HG03558 (cell line): Measurements from ENCODE around the gene EHMT2.
"Not testable (repeated sequence)": the region's sequence is repeated elsewhere in the genome, so short reads cannot be mapped to it uniquely, and the experiment has no call there.

Source experiments
- ATAC-seq: cut with Tn5 transposase; IDR thresholded peaks from one replicate; pipeline ENCODE4 v1.9.1; 2021; ENCODE audit warnings: moderate number of reproducible peaks; ENCODE audit not compliant: unreplicated experiment; ENCODE audit errors: extremely low read depth

EHMT2 gene

DNA sequence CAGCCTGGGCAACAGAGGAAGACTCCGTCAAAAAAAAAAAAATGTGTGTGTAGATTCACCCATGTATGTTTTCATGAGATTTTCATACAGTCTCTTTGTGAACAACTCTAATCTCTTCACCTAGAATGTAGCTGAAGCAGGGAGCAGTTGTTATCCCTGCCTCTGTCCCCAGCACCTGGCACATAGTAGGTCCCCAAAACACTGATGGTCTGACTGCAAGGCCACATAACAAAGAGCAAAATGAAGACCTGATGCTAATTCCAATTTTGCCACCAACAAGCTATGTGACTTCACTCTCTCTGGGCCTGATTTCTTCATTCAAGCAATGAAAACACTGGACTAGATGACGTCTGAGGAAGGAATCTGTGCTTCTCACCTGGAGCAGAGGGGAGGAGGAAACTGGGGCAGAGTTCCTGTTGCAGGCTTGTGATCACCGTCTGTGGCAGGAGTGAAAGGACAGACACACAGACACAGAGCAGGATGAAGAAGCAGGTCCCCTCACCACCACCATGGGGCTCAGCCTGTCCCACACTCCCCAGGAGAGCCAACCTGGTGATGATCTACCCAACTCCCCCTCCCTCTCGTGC, 23.3 kb downstream of the EHMT2 start:
- ATAC-seq = no peak

DNA sequence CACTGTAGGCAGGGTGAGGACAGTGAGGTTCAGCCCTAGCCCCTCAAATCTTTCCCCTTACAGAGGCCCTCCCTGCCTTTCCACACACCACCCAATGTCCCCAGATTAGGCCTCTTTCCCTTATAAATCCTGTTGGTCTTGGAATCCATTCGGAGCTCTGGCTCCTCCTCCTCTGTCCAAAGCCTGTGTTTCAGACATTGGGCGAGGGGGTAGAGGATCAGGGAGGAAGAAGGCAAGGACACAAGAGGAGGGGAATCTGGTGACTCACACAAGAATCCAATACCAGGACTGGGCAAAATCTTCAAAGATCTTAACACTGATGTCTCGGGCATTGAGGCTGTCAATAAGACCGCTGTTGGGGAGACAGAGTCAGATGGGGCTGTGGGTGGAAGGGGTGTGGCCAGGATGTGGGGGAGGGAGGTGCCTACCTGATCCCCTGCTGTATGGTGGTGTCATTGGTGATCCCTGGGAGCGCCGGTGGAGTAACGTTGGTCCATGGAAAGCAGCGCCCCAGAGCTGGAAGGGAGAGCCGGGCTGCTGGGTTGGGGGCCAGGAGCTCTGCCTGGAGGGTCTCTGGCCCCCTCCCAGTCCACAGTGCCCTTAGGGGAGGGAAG, 26.3 kb downstream of the EHMT2 start:
- no peak for ATAC-seq

DNA sequence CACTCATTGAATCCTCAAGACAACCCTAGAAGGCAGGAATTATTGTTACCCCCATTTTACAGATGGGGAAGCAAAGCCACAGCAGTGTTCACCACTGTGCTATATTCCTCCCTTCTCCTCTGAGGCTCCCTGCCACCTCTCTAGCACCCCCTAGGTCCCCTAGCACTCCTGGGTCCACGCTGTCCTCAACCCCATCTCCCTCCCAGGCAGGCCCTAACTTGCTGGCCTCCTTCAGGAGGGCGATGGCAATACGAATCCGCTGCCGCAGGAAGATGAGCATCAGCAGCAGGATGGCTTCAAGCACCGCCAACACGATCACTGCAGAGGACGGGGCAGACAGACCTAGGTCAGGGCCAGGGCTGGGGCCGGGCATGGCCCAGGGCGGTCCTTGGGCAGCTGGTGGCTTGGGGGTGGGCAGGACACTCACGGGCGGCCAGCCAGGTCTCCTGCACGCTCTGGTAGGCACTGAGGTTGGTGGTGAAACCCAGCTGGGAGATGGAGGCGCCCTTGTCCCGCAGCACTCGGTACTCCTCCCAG, 27.0 kb downstream of the EHMT2 start:
- no peak for ATAC-seq

DNA sequence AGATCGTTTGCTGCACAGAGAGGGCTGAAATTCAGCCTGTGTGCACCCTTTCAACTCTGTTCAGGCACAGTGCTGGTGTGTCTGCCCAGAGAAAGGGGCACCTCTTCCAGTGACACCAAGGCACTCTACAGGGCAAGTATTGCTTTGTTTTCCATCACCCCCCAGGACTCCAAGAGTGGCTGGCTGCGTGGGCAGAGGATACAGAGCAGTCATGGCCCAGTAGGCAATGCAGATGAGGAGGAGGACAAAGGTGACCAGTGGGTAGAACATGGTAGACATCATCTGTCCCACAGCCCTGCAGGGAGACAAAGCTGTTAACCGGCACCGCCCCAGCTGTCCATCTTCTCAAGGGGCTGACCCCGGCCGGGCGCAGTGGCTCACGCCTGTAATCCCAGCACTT, 28.2 kb downstream of the EHMT2 start:
- ATAC-seq = no peak

DNA sequence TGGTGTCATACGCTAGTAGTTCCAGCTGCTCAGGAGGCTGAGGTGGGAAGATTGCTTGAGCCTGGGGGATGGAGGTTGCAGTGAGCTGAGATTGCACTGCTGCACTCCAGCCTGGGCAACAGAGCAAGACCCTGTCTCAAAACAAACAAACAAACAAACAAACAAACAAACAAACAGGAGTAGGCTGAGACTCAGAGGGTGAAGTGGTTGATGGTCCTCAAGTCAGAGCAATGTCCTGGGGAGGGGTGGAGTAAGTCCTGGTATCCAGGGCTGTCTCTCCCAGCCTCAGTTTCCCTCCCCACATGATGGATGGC, 28.9 kb downstream of the EHMT2 start:
- not testable (repeated sequence) for ATAC-seq

DNA sequence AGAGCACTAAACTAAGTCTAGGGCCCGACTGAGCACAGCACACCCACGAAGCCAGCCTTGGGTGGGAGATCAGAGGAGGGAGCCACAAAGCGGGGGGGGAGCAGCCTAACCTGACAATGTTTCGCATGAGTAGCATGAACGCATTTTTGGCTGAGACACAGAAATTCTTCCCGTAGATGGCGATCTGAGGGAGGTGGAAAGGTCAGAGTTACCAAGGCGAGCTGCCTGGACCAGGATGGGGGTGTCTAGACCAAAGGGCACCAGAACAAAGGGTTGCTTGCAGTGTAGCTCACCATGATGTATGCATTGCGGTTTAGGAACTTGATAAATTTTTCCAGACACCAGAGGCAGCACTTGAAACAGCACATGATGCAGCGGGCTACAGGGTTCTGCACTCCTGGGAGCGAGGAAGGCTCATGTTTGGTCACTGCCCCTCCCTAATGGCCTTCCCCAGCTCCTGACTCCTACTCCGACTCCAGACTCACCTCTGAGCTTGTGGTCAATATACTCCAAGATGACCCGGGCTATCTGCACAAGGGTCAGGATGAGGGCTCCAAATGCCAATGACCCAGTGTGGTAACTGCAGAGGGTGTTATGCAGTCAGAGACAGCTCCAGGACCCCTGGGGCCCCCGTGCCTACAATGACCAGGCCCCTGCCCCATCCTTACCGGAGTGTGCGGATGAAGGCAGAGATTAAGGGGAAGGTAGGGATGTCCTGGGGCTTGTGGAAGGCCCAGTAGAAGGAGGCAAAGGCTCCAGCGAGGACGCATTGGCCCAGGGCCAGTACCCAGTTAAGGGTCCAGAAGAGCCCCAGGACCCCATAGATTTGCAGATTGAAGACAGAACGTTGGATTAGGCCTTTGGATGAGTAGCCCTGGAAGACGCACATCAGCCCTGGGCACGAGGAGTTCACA, 32.0 kb downstream of the EHMT2 start:
- no peak for ATAC-seq

DNA sequence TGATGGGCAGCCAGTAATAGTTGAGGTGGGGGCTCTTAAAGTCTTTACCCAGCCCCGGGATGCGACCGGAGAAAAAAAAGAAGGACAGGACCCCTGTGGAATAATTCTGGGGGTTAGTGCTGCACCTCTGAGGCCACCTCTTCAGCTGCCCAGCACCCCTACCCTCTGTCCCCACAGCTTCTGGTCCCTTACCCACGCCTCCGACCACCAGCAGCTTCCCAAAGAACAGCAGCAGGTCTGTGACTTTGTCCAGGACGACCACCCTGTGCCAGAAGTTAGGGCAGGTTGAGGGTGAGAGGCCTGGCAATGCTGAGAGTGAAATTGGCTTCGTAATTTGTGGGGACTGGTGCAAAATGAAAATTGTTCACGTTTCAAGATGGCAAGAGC, 32.7 kb downstream of the EHMT2 start:
- ATAC-seq = no peak

DNA sequence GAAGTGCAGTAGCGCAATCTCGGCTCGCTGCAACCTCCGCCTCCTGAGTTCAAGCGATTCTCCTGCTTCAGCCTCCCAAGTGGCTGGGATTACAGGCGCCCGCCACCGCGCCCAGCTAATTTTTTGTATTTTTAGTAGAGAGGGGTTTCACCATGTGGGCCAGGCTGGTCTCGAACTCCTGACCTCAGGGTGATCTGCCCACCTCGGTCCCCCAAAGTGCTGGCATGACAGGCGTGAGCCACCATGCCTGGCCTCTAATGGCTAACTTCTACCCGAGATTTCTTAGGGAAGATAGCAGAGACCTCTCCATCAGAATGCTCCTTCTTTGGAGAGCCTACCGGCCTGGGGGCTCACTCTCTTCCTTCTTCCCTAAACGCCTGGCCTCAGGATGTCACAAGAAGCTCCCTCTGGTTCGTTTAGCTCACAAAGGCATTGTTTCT, 33.4 kb downstream of the EHMT2 start:
- not testable (repeated sequence) for ATAC-seq

DNA sequence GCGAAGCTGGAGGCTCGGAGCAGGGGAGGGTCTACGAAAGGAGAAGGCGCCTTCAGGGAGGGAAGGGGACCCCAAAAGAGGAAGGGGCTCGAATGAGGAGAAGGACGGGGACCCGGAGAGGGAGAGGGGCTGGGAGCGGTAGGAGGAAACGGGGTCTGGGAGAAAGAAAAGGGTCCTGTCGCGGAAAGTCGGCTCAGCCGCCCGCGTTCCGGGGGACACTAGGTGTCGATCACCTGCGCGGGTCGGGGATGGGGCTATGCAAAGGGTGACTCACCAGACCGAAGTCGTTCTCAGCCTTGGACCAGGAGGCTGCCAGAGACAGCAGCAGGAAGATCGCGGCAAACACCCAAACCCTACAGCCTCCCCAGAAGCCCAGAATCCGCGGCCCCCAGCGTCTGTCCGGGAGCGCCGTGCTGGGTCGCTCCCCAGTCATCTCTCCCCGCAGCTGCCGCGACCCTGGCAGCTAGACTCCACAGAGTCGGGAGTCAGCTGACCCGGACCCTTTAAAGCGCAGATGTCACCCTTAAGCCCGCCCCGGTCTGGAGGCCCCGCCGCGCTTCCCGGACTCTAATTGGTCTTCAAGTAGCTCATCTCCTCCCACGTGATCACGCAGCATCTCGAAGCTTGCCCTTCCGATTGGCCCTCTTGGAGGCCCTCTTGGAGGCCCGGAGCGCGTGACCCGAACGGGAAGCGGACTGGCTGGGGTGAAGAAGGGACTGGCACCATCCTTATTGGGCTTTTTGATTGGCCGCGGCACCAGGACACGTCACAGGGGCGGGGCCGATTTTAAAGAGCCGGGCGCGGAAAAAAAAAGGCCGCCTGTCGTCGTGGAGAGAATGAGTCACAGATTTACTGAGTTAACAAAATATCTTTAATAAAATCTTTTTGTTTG, 34.9 kb downstream of the EHMT2 start, which contains the start of gene NEU1:
NEU1 (minus strand) TSS at position 478 of the 892 bp plus-strand sequence; CDS start at position 433, 45 bp downstream.
- peak; percentile 77 for ATAC-seq

DNA sequence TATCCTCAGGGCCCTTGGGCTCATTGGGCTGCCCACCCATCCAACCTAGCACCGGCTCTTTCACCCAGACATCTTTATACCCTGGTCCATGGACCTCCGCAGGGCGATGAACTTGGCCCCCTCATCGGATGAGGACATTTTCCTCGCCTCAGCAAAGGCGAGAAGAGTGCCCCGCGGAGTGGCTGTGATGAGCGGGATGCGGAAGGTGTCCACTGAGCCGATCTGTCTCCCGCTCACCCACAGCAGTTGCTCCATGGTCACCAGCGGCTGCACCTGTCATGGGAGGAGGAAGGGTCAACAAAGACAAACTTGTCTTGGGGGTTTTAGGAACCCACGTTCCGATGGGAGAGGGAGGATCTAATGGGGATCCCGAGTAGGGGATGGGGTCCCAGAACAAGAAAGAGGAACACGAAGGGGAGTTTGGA, 35.6 kb downstream of the EHMT2 start:
- no peak for ATAC-seq

DNA sequence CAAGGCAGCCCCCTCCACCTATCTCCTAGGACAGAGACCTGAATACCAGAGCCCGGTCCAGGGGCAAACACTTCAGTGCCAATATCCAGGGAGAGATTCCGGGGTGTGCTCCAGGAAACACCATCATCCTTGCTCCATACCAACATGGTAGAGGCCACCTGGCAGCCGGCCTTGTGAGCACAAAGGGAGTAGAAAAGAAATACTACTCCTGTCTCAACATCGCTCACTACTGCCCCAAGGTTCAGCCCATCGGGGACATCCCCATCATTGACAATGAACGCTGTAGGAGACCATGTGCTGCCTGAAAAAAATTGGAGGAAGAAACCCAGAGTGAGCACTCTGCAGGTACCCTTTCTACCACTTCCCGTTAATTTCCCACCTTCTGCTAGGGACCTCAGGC, 36.3 kb downstream of the EHMT2 start:
- ATAC-seq = no peak

DNA sequence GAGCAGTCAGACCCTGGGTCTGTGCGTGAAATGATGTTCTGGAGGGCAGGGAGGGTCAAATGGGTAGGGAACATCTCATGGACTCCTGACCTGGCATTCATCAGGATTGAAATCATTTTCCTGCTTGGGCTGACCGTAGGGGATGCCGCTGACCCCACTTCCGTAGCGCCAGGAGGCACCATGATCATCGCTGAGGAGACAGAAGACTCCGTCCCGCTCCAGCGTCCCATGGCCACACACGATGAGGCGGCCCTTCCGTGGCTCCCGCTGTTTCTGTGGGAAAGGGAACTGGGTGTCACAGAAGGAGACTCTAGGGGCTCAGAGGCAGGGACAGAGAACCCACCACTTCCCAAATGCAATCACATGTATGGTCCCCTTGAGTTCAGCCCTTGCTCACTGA, 37.1 kb downstream of the EHMT2 start:
- no peak for ATAC-seq

DNA sequence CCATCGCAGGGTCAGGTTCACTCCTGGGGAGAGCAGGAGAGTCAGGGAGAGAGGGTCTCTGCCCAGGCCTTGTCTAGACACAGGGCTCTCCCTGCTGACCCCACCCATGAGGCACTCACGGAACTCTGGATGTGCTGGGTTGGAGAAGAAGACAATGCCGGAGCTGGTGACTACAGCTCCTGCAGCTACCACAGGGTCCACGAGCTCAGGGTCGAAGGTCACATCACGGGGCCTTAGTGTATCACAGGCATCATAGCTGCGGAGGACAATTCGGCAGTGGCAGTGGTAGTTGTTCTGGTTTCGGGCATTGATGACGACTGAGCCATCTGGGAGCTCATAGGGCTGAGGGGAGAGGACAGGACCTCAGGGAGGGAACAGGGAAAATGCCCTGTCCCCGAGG, 37.6 kb downstream of the EHMT2 start:
- no peak for ATAC-seq

DNA sequence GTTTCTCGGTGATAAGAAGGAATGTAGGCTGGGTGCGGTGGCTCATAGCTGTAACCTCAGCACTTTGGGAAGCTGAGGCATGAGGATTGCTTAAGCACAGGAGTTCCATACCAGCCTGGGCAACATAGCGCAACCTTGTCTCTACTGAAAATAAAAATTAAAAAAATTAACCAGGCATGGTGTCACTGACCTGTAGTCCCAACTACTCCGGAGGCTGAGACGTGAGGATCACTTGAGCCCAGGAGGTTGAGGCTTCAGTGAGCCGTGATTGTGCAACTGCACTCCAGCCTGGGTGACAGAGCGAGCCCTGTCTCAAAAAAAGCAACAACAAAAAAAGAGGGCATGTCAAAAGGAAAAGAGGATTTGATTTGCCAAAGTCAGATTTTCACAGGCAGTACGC, 38.8 kb downstream of the EHMT2 start:
- no peak for ATAC-seq

DNA sequence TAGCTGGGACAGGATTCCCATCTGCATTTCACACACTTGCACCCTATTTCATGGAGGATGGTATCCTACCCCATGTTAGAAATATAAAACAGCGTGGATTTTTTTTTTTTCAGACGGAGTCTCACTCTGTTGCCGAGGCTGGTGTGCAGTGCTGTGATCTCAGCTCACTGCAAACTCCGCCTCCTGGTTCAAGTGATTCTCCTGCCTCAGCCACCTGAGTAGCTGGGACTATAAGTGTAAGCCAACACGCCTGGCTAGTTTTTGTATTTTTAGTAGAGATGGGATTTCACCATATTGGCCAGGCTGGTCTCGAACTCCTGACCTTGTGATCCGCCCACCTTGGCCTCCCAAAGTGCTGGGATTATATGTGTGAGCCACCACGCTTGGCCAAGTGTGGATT, 39.7 kb downstream of the EHMT2 start:
- not testable (repeated sequence) for ATAC-seq

DNA sequence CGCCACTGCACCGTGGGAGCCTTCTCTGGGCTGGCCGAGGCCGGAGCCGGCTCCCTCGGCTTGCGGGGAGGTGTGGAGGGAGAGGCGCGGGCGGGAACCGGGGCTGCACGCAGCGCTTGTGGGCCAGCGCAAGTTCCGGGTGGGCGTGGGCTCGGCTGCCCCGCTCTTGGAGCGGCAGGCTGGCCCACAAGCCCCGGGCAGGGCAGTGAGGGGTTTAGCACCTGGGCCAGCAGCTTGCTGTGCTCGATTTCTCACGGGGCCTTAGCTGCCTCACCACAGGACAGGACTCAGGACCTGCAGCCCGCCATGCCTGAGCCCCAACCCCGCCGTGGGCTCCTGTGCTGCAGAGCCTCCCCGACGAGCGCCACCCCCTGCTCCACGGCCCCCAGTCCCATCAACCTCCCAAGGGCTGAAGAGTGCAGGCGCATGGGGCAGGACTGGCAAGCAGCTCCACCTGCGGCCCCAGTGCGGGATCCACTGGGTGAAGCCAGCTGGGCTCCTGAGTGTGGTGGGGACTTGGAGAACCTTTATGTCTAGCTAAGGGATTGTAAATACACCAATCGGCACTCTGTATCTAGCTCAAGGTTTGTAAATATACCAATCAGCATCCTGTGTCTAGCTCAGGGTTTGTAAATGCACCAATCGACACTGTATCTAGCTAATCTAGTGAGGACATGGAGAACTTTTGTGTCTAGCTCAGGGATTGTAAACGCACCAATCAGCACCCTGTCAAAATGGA, 45.3 kb downstream of the EHMT2 start:
- ATAC-seq = not testable (repeated sequence)

DNA sequence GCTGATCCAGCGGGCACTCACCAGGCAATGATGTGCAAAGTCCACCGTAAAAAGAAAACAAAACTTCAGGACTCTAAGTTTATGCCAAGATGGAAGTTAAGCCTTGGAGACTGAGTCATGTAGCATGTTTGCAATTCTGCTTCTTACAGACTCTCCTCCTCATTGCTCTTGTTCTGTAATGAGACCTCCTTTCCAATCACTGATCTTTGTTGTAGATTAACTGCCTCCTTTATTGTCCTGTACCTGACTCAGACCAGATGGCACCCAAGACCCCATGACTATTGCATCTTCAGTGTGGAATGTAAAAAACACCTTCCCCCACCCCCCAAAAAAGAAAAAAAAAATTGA, 46.0 kb downstream of the EHMT2 start:
- no peak for ATAC-seq

DNA sequence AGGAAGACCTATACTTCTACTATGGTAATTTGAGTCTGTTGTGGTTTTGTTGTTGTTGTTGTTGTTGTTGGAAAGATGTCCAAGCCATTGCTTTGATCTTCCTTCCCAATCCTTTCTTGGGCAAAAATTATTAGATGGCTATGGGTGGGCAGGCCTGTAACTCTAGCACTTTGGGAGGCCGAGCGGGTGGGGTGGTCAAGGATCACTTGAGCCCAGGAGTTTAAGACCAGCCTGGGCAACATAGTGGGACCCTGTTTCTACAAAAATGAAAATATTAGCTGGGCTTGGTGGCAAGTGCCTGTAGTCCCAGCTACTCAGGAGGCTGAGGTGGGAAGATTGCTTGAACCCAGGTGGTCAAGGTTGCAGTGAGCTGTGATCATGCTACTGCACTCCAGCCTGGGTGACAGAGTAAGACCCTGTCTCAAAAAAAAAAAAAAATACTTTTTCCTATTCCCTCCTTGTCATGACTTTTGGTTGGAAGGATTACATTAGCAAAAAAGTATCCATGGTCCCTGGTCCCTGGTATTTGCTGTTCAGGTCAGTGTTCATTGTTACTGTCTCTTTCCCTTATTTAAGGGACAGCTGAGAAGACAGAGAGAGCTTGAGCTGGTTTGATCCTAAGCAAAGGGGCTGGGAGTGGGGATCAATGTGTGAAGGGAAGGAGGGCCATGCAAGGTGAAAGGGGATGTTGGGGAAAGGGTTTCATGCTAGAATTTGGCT, 46.6 kb downstream of the EHMT2 start:
- no peak for ATAC-seq
